Endothelial cell of umbilical vein (primary cell): ENCODE measurements around the gene STIM1. TPM values are rescaled to one million over a fixed set of nuclear protein-coding genes. Genes with fewer than 3 reads are reported as not detected.

Experiments
- BruUV-seq: library from RNA; stranded (reverse); fragments of 400-500 nt; replicated peaks from 2 replicates; lab custom pipeline; 2021; lab: Mats Ljungman, UMichigan
- CTCF ChIA-PET: fragments of 300-600, 350-600 bp; sonication (Branson Sonifier 250); formaldehyde crosslinking; loops from one replicate; lab custom pipeline; 2021; ENCODE audit warnings: antibody characterized with exemption, inconsistent platforms; lab: Charles Lee
- POLR2A ChIA-PET: fragments of 300-600, 350-600 bp; sonication (Branson Sonifier 250); formaldehyde crosslinking; loops from one replicate; lab custom pipeline; 2021; ENCODE audit warnings: antibody characterized with exemption, inconsistent platforms; lab: Charles Lee
- DNase-seq: peaks from one replicate; pipeline ENCODE4 v3.0.0-alpha.2; 2011; ENCODE audit warnings: low read depth, low spot score
- FAIRE-seq: peaks from 2 replicates; lab custom pipeline; 2011; peaks lifted over from hg19 to GRCh38; lab: Jason Lieb, UNC
- H2AFZ ChIP-seq: 2 replicates; pipeline ENCODE4 v1.6.0; 2012; ENCODE audit warnings: low read depth, low read length, control low read depth, inconsistent platforms
- H3K27ac ChIP-seq: 2 replicates; pipeline ENCODE4 v1.5.1; 2011; ENCODE audit warnings: low read depth, mild to moderate bottlenecking, control low read depth, low read length, moderate library complexity; ENCODE audit not compliant: insufficient read depth
- H3K27me3 ChIP-seq, 2 experiments: 2 replicates each; pipeline versions ENCODE4 v1.6.0 to v1.6.1; 2011; ENCODE audit warnings: low read length in 2 of 2, mixed read lengths in 1 of 2; ENCODE audit not compliant: control insufficient read depth in 2 of 2, insufficient read depth in 2 of 2
- H3K36me3 ChIP-seq, 2 experiments: 2 replicates in 1 of 2; 3 replicates in 1 of 2; pipeline ENCODE4 v1.5.1; 2011; ENCODE audit warnings: low read length in 2 of 2, mild to moderate bottlenecking in 1 of 2, moderate library complexity in 1 of 2; ENCODE audit not compliant: control insufficient read depth in 2 of 2, insufficient read depth in 2 of 2; ENCODE audit errors: extremely low read depth in 1 of 2
- H3K4me1 ChIP-seq: 3 replicates; pipeline ENCODE4 v1.5.1; 2011; ENCODE audit warnings: mild to moderate bottlenecking, low read length; ENCODE audit not compliant: control insufficient read depth, insufficient read depth; ENCODE audit errors: extremely low read depth
- H3K4me2 ChIP-seq: 2 replicates; pipeline ENCODE4 v1.6.1; 2011; ENCODE audit warnings: low read length, control low read depth, mixed read lengths; ENCODE audit not compliant: insufficient read depth
- H3K4me3 ChIP-seq, 3 experiments: fragments of 200-600 bp in 1 of 3; sonication (generic), shearing (Covaris generic) in 1 of 3; replicated peaks in 1 of 3; 2 replicates each; pipeline ENCODE4 v1.5.1; 2011 to 2016; ENCODE audit warnings: control low read depth in 3 of 3, low read length in 3 of 3, mild to moderate bottlenecking in 2 of 3, inconsistent platforms in 1 of 3, low read depth in 1 of 3, moderate library complexity in 1 of 3; ENCODE audit not compliant: insufficient read depth in 1 of 3
- H3K79me2 ChIP-seq: 2 replicates; pipeline ENCODE4 v1.6.0; 2012; ENCODE audit warnings: low read length, inconsistent platforms; ENCODE audit not compliant: control insufficient read depth, insufficient read depth
- H3K9ac ChIP-seq: replicated peaks from 2 replicates; pipeline ENCODE3; 2011; ENCODE audit warnings: low read length, control low read depth; ENCODE audit not compliant: insufficient read depth; ENCODE audit errors: extremely low read depth
- H3K9me1 ChIP-seq: replicated peaks from 3 replicates; pipeline ENCODE4 v1.6.0; 2011; ENCODE audit warnings: mild to moderate bottlenecking, low read length; ENCODE audit not compliant: control insufficient read depth, insufficient read depth; ENCODE audit errors: extremely low read depth
- H3K9me3 ChIP-seq: replicated peaks from 2 replicates; pipeline ENCODE4 v1.5.1; 2012; ENCODE audit warnings: low read length, inconsistent platforms; ENCODE audit not compliant: control insufficient read depth, insufficient read depth
- H4K20me1 ChIP-seq: replicated peaks from 2 replicates; pipeline ENCODE3; 2011; ENCODE audit warnings: mild to moderate bottlenecking, low read length; ENCODE audit not compliant: control insufficient read depth, insufficient read depth; ENCODE audit errors: extremely low read depth
- CTCF ChIP-seq, 2 donors: IDR thresholded peaks; 1 replicate in 1 of 2; 2 replicates in 1 of 2; pipeline ENCODE4 v1.5.1; 2011; ENCODE audit warnings: low read length in 2 of 2, mild to moderate bottlenecking in 2 of 2, moderate library complexity in 2 of 2, control low read depth in 1 of 2, inconsistent platforms in 1 of 2, low read depth in 1 of 2; ENCODE audit not compliant: insufficient read depth in 1 of 2; ENCODE audit errors: extremely low read depth in 1 of 2
- EZH2 ChIP-seq: IDR thresholded peaks from 2 replicates; pipeline ENCODE4 v1.6.1; 2012; ENCODE audit warnings: borderline replicate concordance, low read depth, mild to moderate bottlenecking, moderate library complexity, low read length, inconsistent platforms; ENCODE audit not compliant: severe bottlenecking
- FOS ChIP-seq: IDR thresholded peaks from 2 replicates; pipeline ENCODE4 v1.6.1; 2011; ENCODE audit warnings: mild to moderate bottlenecking, low read length, moderate library complexity, borderline replicate concordance; ENCODE audit not compliant: insufficient read depth
- GATA2 ChIP-seq: IDR thresholded peaks from 2 replicates; pipeline ENCODE4 v1.7.0; 2011; ENCODE audit warnings: low read depth, mild to moderate bottlenecking, moderate library complexity, mixed read lengths, low read length; ENCODE audit not compliant: insufficient read length, insufficient read depth
- JUN ChIP-seq: IDR thresholded peaks from 2 replicates; pipeline ENCODE4 v1.6.1; 2011; ENCODE audit warnings: borderline replicate concordance, low read depth; ENCODE audit not compliant: insufficient read length, insufficient read depth
- MAX ChIP-seq: IDR thresholded peaks from 2 replicates; pipeline ENCODE4 v1.6.1; 2011; ENCODE audit not compliant: insufficient read depth, insufficient read length
- MYC ChIP-seq: IDR thresholded peaks from one replicate; pipeline ENCODE4 v1.6.1; 2011; ENCODE audit warnings: mild to moderate bottlenecking, low read depth, low read length
- POLR2A ChIP-seq: IDR thresholded peaks from 2 replicates; pipeline ENCODE4 v1.6.1; 2012; ENCODE audit warnings: low read depth, mild to moderate bottlenecking, control low read depth, low read length
- POLR2AphosphoS5 ChIP-seq: IDR thresholded peaks from 2 replicates; pipeline ENCODE4 v1.6.1; 2012; ENCODE audit warnings: low read depth, mild to moderate bottlenecking, control low read depth, low read length, moderate library complexity; ENCODE audit not compliant: insufficient read depth
- dilution Hi-C: fragments of 300-500 bp; cut with MboI; formaldehyde crosslinking; loops from one replicate; pipeline ENCODE4 v1.15.0; 2019; ENCODE audit warnings: low sequenced_read_pairs; ENCODE audit not compliant: extremely low pct_ligation_motif_present
- intact Hi-C: fragments of 100-400 bp; cut with micrococcal nuclease; formaldehyde crosslinking; loops from one replicate; pipeline ENCODE4 v1.10.0; 2022
- polyA plus RNA-seq, 4 experiments: library from polyadenylated mRNA; depleted of rRNA in 3 of 4; stranded (reverse) in 3 of 4; unstranded in 1 of 4; fragments of >200 nt; gene quantifications; 2 replicates each; pipeline versions ENCODE4 v1.2.1 to v1.2.3, GENCODE V29; 2011 to 2012; ENCODE audit warnings: missing spikeins in 1 of 4
- total RNA-seq: library from RNA; stranded (reverse); gene quantifications from 2 replicates; pipeline ENCODE4 v1.2.3, GENCODE V29; 2021

The STIM1 gene
- total and polyA plus RNA-seq, 2 donors (not counting 3 experiments of a cell fraction or from before 2014, with no cell fraction given): 32.7 to 33.4 TPM

GRCh38 chr11:3958281-3958680, 102.8 kb downstream of the STIM1 start:
- no peaks in the 10 kb centered on the region for H3K79me2 ChIP-seq

More at GRCh38 chr11:3958281-3958680, 102.8 kb downstream of the STIM1 start:
- no TSS peak for BruUV-seq
- ChIA-PET CTCF (interaction anchor here (1.4 to 5.3 kb wide), 7 partner anchors 10 to 115 kb away, joined by 3 to 40 read pairs (median 6); partner anchors contain the start of gene STIM1), POLR2A (no interaction called here)
- Histone ChIP-seq H3K4me3 (no peak overlapping the region), H3K9ac (no peak overlapping the region), H3K4me2 (no peak overlapping the region), H3K27me3 (no peaks in the 10 kb centered on the region), H3K9me3 (no peaks in the 10 kb centered on the region), H3K4me1 (no peaks in the 10 kb centered on the region), H4K20me1 (no peaks in the 10 kb centered on the region), H3K27ac (no peak overlapping the region), H3K36me3 (no peaks in the 10 kb centered on the region), H3K9me1 (no peaks in the 10 kb centered on the region), H2AFZ (no peak overlapping the region)
- intact Hi-C loops (no loop called here), dilution Hi-C loops (no loop called here)
- TF ChIP-seq FOS: no peak
- no peak for TF ChIP-seq POLR2AphosphoS5
- TF ChIP-seq JUN: no peak
- TF ChIP-seq MYC: no peak
- no peak for TF ChIP-seq CTCF (IDR thresholded peaks at IDR 0.05; ENCODE audit: extremely low read depth in 1 of 2, insufficient read depth in 1 of 2, low read depth in 1 of 2, low read length in 2 of 2)
- TF ChIP-seq GATA2: no peak
- TF ChIP-seq MAX: no peak
- no peak for TF ChIP-seq EZH2
- no peak for TF ChIP-seq POLR2A
- DNase-seq: no peak
- FAIRE-seq: no peak
